Measurements from ENCODE around the gene GPX7. TPM values are rescaled to one million over a fixed set of nuclear protein-coding genes. Genes with fewer than 3 reads are reported as not detected.

Gene GPX7
- total and polyA plus RNA-seq, 9 donors, result 140 to 164 (median 151) TPM

DNA sequence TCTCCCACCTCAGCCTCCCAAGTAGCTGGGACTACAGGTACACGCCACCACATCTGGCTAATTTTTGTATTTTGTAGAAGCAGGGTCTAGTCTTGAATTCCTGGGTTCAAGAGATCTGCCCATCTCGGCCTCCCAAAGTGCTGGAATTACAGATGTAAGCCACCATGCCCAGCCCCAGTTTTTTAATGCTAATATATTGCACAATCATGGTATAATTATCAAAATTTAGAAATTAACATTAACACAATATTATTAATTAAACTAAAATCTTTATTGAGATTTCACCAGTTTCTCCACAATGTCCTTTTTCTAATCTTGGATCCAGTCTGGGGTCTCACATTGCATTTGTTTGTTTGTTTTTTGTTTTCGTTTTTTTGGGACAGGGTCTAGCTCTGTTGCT, 21.9 kb upstream of the GPX7 start:
- H3K27ac ChIP-seq (ENCODE audit: low read length), result no peak overlapping the region
- H3K4me1 ChIP-seq (ENCODE audit: control insufficient read depth, insufficient read depth, low read length), result no peaks in the 10 kb centered on the region
- H3K27me3 ChIP-seq (ENCODE audit: control insufficient read depth, insufficient read depth, low read length), result no peaks in the 10 kb centered on the region
- 100% methylated on average over 1 of the region's 3 CpGs for WGBS (ENCODE audit: insufficient coverage)
- H3K9me3 ChIP-seq (replicated peaks; ENCODE audit: control insufficient read depth, low read depth, low read length), result no peaks in the 10 kb centered on the region
- no peak for DNase-seq
- no peaks in the 10 kb centered on the region for H3K36me3 ChIP-seq (ENCODE audit: control insufficient read depth, insufficient read depth, low read length)
- H3K4me3 ChIP-seq (ENCODE audit: low read length), result no peak overlapping the region

DNA sequence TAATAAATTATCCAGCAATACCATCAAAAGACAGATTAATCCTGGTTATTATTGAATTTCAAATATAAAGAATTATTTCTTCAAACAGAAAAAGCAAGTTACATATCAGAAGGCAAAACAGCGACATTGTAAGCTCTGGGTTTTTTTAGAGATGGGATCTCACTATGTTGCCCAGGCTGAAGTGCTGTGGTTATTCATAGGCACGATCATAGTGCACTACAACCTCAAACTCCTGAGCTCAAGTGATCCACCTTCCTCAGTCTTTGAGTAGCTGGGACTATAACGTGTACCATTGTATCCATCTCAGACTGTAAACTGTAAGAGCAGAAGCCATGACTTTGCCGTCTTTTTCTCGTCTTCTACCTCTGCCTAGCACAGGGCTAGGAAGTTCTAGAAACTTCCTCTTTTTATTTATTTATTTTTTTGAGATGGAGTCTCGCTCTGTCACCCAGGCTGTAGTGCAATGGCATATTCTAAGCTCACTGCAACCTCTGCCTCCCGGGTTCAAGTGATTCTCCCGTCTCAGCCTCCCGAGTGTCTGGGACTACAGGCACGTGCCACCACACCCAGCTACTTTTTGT, 20.0 kb upstream of the GPX7 start:
- WGBS (ENCODE audit: insufficient coverage), result 56% methylated on average over 1 of the region's 10 CpGs
- Histone ChIP-seq H3K4me3 (ENCODE audit: low read length) (no peak overlapping the region), H3K9me3 (replicated peaks; ENCODE audit: control insufficient read depth, low read depth, low read length) (no peaks in the 10 kb centered on the region), H3K4me1 (ENCODE audit: control insufficient read depth, insufficient read depth, low read length) (peaks cover 4% of the 10 kb centered on the region), H3K27me3 (ENCODE audit: control insufficient read depth, insufficient read depth, low read length) (no peaks in the 10 kb centered on the region), H3K27ac (ENCODE audit: low read length) (no peak overlapping the region), H3K36me3 (ENCODE audit: control insufficient read depth, insufficient read depth, low read length) (no peaks in the 10 kb centered on the region)
- no peak for DNase-seq

DNA sequence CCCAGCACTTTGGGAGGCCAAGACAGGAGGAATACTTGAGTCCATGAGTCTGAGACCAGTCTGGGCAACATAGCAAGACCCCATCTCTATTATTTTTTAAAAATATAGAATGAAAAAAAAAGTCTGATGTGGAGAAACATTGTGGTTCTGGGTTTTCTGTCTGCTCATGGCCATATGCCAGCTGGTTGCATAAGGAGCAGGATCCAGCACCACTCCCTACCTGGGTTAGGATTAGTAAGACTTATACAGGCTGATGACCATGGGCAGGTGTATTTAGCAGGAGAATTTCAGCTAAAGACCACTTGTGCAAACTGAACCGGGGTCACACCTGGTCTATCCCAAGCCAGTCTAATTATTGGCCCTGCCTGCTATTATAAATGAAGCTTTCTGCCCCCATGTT, 16.7 kb upstream of the GPX7 start:
- no peaks in the 10 kb centered on the region for H3K27me3 ChIP-seq (ENCODE audit: control insufficient read depth, insufficient read depth, low read length)
- peaks cover 13% of the 10 kb centered on the region for H3K4me1 ChIP-seq (ENCODE audit: control insufficient read depth, insufficient read depth, low read length)
- no peaks in the 10 kb centered on the region for H3K36me3 ChIP-seq (ENCODE audit: control insufficient read depth, insufficient read depth, low read length)
- no peak overlapping the region for H3K4me3 ChIP-seq (ENCODE audit: low read length)
- no peak overlapping the region for H3K27ac ChIP-seq (ENCODE audit: low read length)
- H3K9me3 ChIP-seq (replicated peaks; ENCODE audit: control insufficient read depth, low read depth, low read length), result no peaks in the 10 kb centered on the region
- DNase-seq, result no peak
- WGBS (ENCODE audit: insufficient coverage), result 43% methylated on average over 1 of the region's 1 CpG

DNA sequence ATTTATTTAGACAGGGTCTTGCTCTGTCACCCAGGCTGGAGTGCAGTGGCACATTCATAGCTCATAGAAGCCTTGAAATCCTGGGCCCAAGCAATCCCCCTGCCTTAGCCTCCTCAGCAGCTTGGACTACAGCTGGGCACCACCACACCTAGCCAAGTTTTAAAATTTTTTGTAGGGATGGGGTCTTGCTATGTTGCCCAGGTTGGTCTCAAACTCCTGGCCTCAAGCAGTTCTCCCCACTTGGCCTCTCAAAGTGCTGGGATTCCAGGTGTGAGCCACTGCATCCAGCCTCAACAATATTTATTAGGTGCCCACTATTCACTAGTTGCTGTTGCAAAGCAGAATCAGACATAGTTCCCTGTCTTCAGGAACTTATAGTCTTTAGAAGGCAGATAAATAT, 14.1 kb upstream of the GPX7 start:
- no peak for DNase-seq
- Histone ChIP-seq H3K4me1 (ENCODE audit: control insufficient read depth, insufficient read depth, low read length) (peaks cover 15% of the 10 kb centered on the region), H3K27ac (ENCODE audit: low read length) (no peak overlapping the region), H3K36me3 (ENCODE audit: control insufficient read depth, insufficient read depth, low read length) (no peaks in the 10 kb centered on the region), H3K27me3 (ENCODE audit: control insufficient read depth, insufficient read depth, low read length) (no peaks in the 10 kb centered on the region), H3K9me3 (replicated peaks; ENCODE audit: control insufficient read depth, low read depth, low read length) (no peaks in the 10 kb centered on the region), H3K4me3 (ENCODE audit: low read length) (no peak overlapping the region)

DNA sequence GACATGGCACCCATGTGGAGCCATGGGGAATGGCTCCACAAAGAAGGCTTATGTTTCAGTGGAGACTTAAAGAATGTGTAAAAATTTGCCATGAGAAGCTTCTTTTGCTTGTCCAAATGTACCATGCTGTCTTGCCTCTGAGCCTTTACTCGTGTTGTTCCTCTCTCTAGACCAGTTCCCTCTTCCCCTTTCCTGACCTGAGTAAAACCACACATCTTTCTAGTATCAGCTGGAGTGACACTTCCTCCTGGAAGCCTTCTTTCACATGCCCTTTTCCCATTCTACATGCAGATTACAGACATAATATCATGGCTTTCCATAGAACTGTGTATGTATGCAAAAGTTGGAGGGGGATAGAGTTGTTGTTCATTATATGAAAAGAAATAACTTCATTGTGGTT, 13.6 kb upstream of the GPX7 start:
- WGBS (ENCODE audit: insufficient coverage), result no CpG with 5 or more reads among the region's 1 CpG
- H3K4me1 ChIP-seq (ENCODE audit: control insufficient read depth, insufficient read depth, low read length), result peaks cover 15% of the 10 kb centered on the region
- no peaks in the 10 kb centered on the region for H3K9me3 ChIP-seq (replicated peaks; ENCODE audit: control insufficient read depth, low read depth, low read length)
- no peak overlapping the region for H3K4me3 ChIP-seq (ENCODE audit: low read length)
- H3K27me3 ChIP-seq (ENCODE audit: control insufficient read depth, insufficient read depth, low read length), result no peaks in the 10 kb centered on the region
- peak; percentile 53 for DNase-seq
- no peaks in the 10 kb centered on the region for H3K36me3 ChIP-seq (ENCODE audit: control insufficient read depth, insufficient read depth, low read length)
- H3K27ac ChIP-seq (ENCODE audit: low read length), result no peak overlapping the region

DNA sequence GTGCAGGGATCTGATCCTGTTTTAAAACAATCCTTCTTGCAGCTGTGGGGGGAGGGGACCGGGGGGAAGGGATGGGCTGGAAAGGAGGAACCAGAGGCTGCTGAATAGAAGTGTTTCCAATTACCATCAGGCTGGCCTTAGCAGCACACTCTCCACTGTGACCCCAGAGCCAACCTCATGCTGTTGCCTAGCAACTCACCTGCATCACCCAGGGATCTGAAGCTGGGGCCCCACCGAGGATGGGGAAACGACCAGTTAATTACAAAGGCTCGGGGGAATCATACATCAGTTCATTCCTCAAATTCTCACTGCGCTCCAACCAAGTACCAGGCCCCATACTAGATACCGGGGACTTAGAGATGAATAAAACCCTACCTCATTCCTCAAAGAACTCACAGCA, 11.9 kb upstream of the GPX7 start:
- H3K4me3 ChIP-seq (ENCODE audit: low read length), result no peak overlapping the region
- no peak overlapping the region for H3K27ac ChIP-seq (ENCODE audit: low read length)
- 0% methylated on average over 1 of the region's 6 CpGs for WGBS (ENCODE audit: insufficient coverage)
- no peaks in the 10 kb centered on the region for H3K36me3 ChIP-seq (ENCODE audit: control insufficient read depth, insufficient read depth, low read length)
- peak; percentile 17 for DNase-seq
- no peaks in the 10 kb centered on the region for H3K9me3 ChIP-seq (replicated peaks; ENCODE audit: control insufficient read depth, low read depth, low read length)
- no peaks in the 10 kb centered on the region for H3K27me3 ChIP-seq (ENCODE audit: control insufficient read depth, insufficient read depth, low read length)
- H3K4me1 ChIP-seq (ENCODE audit: control insufficient read depth, insufficient read depth, low read length), result peaks cover 21% of the 10 kb centered on the region

DNA sequence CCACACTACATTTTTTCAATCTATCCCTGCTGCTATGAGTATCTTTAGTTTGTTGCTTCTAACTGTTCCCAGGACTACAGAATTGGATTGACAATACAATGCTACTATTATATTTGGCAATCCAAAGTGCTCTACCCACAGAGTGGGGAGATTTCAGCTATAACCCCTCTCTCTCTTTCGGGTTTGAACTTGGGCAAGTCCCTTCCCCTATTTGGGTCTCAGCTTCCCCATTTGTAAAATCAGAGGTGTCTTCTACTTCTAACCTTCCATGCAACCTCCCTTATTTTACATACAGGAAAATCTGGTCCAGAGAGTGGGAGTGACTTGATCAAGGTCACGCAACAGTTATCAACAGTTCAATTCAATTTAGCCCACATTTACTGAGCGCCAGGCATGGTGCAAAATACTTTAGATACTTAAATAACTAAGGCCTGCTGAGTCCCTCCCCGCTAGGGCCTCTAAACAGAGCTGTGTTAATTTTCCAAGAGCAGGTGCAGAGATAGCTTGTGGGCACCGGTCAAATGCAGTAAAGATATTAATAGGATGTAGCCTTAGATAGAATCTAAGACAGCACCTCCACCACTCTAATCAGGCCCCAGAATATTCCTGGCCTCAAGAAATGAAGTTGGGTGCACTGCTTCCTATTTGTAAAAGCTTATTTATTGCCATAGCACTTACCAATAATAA, 9.4 kb upstream of the GPX7 start:
- no peaks in the 10 kb centered on the region for H3K36me3 ChIP-seq (ENCODE audit: control insufficient read depth, insufficient read depth, low read length)
- DNase-seq, result peak; percentile 65
- H3K9me3 ChIP-seq (replicated peaks; ENCODE audit: control insufficient read depth, low read depth, low read length), result no peaks in the 10 kb centered on the region
- H3K4me3 ChIP-seq (ENCODE audit: low read length), result no peak overlapping the region
- H3K4me1 ChIP-seq (ENCODE audit: control insufficient read depth, insufficient read depth, low read length), result peaks cover 18% of the 10 kb centered on the region
- peak overlapping the region; percentile 56 for H3K27ac ChIP-seq (ENCODE audit: low read length)
- WGBS (ENCODE audit: insufficient coverage), result no CpG with 5 or more reads among the region's 5 CpGs
- no peaks in the 10 kb centered on the region for H3K27me3 ChIP-seq (ENCODE audit: control insufficient read depth, insufficient read depth, low read length)

DNA sequence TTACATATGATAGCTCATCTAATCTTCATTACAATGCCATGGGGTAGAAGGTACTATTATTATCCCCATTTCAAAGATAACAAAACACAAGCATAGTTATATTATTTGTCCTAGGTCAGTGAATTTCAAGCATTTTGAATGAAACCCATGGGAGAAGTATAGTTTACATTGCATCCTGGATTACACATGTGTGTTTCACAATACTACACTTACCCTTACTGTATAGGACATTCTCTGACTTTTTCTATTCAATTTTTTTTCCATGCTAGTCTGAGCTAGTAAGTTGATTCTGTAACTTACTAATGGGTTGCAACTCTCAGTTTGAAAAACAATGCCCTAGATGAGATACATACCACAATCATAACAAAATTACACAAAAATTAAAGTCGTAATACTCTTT, 8.7 kb upstream of the GPX7 start:
- 100% methylated on average over 1 of the region's 1 CpG for WGBS (ENCODE audit: insufficient coverage)
- Histone ChIP-seq H3K9me3 (replicated peaks; ENCODE audit: control insufficient read depth, low read depth, low read length) (no peaks in the 10 kb centered on the region), H3K36me3 (ENCODE audit: control insufficient read depth, insufficient read depth, low read length) (no peaks in the 10 kb centered on the region), H3K4me3 (ENCODE audit: low read length) (no peak overlapping the region), H3K27me3 (ENCODE audit: control insufficient read depth, insufficient read depth, low read length) (no peaks in the 10 kb centered on the region), H3K27ac (ENCODE audit: low read length) (peak overlapping the region; percentile 56), H3K4me1 (ENCODE audit: control insufficient read depth, insufficient read depth, low read length) (peaks cover 18% of the 10 kb centered on the region)
- DNase-seq, result no peak

DNA sequence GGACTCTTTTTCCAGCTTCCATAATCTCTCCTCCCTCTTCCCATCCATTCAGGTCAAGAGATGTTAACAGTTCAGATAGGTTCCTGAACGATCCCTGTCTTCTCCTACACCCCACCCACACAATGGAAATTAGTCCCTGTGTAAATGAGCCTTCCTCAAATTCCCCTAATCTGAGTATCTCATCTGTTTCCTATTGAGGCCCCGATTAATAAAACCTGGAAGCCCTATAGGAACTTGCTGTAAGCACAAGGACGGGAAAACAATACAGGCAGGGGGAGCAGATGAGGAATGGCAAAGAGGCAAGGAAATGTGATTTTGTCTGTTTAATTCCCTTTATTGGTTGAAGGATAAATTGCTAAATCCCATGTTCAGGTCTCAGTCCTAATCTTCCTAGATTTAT, 7.1 kb upstream of the GPX7 start:
- Histone ChIP-seq H3K4me1 (ENCODE audit: control insufficient read depth, insufficient read depth, low read length) (peaks cover 19% of the 10 kb centered on the region), H3K4me3 (ENCODE audit: low read length) (no peak overlapping the region), H3K27ac (ENCODE audit: low read length) (no peak overlapping the region), H3K27me3 (ENCODE audit: control insufficient read depth, insufficient read depth, low read length) (no peaks in the 10 kb centered on the region), H3K36me3 (ENCODE audit: control insufficient read depth, insufficient read depth, low read length) (no peaks in the 10 kb centered on the region), H3K9me3 (replicated peaks; ENCODE audit: control insufficient read depth, low read depth, low read length) (peaks cover 3% of the 10 kb centered on the region)
- DNase-seq, result peak; percentile 34
- 29% methylated on average over 1 of the region's 3 CpGs for WGBS (ENCODE audit: insufficient coverage)

DNA sequence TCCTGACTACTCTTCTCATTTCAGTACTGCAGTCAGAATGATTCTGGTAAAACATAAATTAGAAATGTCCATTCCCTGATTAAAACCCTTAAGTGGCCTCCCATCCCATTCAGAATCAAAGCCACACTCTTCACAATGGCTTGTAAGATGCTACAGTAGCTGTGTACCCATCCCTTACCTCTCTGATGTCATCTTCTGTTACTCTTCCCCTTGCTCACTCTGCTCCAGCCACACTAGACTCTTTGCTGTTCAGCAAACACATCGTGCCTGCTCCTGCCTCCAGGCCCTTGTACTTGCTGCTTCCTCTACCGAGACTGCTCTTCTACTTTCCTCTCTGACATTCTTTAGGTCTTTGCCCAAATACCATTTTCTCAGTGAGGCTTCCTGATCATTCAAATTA, 4.3 kb upstream of the GPX7 start:
- Histone ChIP-seq H3K4me1 (ENCODE audit: control insufficient read depth, insufficient read depth, low read length) (peaks cover 28% of the 10 kb centered on the region), H3K27ac (ENCODE audit: low read length) (no peak overlapping the region), H3K36me3 (ENCODE audit: control insufficient read depth, insufficient read depth, low read length) (no peaks in the 10 kb centered on the region), H3K27me3 (ENCODE audit: control insufficient read depth, insufficient read depth, low read length) (no peaks in the 10 kb centered on the region), H3K9me3 (replicated peaks; ENCODE audit: control insufficient read depth, low read depth, low read length) (peaks cover 3% of the 10 kb centered on the region), H3K4me3 (ENCODE audit: low read length) (no peak overlapping the region)
- WGBS (ENCODE audit: insufficient coverage), result 48% methylated on average over 2 of the region's 2 CpGs
- no peak for DNase-seq

DNA sequence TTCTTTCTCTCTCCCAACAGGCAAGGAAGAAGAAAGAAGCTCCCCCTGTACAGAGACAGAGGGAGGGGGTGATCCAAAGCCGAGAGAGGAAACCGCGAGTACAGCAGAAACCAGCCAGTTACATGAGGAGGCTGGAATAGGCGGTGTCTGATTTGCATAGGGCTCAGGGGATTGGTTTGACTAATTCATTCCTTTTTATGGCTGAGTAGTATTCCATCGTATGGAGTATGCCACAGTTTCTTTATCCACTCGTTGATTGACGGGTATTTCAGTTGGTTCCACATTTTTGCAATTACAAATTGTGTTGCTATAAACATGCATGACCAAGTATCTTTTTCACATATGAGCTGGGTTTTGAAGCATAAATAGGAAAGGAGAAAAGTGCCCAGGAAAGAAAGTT, 3.4 kb upstream of the GPX7 start:
- H3K36me3 ChIP-seq (ENCODE audit: control insufficient read depth, insufficient read depth, low read length), result peaks cover 4% of the 10 kb centered on the region
- H3K27ac ChIP-seq (ENCODE audit: low read length), result no peak overlapping the region
- no peaks in the 10 kb centered on the region for H3K27me3 ChIP-seq (ENCODE audit: control insufficient read depth, insufficient read depth, low read length)
- peaks cover 3% of the 10 kb centered on the region for H3K9me3 ChIP-seq (replicated peaks; ENCODE audit: control insufficient read depth, low read depth, low read length)
- DNase-seq, result no peak
- no CpG with 5 or more reads among the region's 7 CpGs for WGBS (ENCODE audit: insufficient coverage)
- peaks cover 36% of the 10 kb centered on the region for H3K4me1 ChIP-seq (ENCODE audit: control insufficient read depth, insufficient read depth, low read length)
- H3K4me3 ChIP-seq (ENCODE audit: low read length), result no peak overlapping the region

All from muscle of leg (tissue), 11 donors.